GM18508 (cell line): Measurements from ENCODE around the gene C3orf20.
"Not testable (repeated sequence)": the region's sequence is repeated elsewhere in the genome, so short reads cannot be mapped to it uniquely, and the experiment has no call there.

Experiments
- ATAC-seq: cut with Tn5 transposase; IDR thresholded peaks from one replicate; pipeline ENCODE4 v1.9.1; 2021; ENCODE audit warnings: moderate number of reproducible peaks; ENCODE audit not compliant: insufficient read depth, unreplicated experiment

Gene C3orf20

GRCh38 chr3:14804835-14805780 is 130.2 kb downstream of the C3orf20 start:
- ATAC-seq: no peak

GRCh38 chr3:14805961-14806537 is 131.1 kb downstream of the C3orf20 start:
- no peak for ATAC-seq

GRCh38 chr3:14806641-14807263 is 131.8 kb downstream of the C3orf20 start:
- ATAC-seq: no peak

DNA sequence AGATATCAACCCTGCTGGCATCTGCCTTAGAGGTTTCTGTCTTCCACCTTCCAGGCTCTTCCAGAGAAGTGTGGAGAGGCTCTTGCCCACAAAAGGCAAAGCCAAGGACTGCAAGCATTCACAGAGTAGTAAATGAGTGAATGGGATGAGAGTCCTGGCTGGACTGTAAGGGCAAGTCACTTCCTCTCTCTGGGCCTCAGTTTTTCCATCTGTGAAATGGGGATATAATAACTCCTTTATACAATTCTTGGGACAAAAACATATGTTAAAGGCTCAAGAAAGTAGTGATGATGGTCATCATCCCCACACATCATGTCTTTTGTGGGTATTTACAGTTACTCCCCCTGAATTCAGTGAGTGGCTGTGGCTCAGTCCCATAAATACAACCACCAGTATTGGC is 133.1 kb downstream of the C3orf20 start:
- ATAC-seq: no peak

DNA sequence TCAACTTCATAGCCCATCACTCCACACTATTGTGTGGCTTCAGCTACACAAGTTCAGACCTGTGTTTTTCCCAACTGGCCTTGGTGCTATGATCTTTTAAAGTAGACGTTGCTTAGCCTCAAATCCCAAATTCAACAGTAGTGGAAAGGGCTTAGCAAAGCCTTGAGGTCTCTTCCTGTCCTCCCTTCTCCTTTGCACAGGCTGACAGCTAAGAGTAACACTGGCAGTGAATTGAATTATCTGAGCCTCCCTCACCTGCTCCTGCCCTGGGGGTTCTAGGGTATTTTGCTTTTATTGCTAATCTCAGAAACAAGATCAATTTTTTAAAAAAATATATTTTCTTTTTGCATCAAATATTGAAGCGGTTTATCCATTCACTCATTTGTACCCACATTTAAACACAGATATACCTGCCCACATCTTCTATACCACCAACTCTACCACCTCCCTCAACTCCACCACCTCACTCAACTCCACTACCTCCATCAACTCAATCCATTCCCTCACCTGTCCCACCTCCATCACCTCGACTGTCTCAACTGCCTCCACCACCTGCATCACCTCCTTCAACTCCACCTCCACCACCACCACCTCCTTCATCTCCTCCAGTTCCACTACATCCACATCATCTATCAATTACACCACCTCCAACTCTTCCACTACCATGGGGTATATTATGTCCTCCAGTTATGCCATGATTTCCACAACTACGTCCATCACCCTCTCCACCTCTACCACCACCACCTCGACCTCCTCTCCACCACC is 133.7 kb downstream of the C3orf20 start:
- ATAC-seq: no peak

GRCh38 chr3:14809611-14810010 is 134.7 kb downstream of the C3orf20 start:
- ATAC-seq: not testable (repeated sequence)

DNA sequence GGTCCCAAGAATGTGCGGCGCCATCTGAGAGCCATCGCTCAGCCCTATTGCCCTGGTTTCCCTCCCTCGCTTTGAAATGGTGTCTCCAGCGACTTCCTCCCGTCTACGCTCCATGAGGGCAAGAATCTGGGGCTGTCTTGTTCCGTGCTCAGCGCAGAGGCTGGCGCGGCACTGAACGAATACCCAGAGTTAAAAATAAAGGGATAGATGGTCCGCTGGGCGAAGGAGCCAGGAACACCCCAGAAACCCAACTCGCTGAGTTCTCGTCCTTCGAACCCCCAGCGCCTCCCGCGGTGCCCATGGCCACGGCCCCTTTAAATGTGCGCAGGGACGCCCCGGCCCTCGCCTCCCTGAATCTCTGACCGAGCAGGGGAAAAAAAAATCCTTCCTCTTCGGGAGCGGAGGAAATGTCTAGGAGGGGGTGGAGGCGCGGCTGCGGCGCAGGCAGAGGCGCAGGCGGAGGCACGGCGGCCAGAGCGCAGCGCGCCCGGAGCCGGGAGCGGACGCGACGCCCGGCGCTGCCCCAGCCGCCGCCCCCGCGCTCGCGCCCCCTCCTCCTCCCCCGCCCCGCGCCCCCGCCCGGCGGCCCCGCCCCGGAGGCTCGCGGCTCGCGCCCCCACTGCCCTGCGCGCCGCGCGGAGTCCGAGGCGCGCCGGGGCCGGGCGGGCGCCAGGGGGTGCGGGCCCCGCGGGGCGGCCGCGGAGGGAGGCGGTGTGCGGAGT is 135.3 kb downstream of the C3orf20 start:
- ATAC-seq: no peak

- no peak for ATAC-seq
Measured at GRCh38 chr3:14810801-14811661, 136.1 kb downstream of the C3orf20 start.

- ATAC-seq: no peak
Measured at GRCh38 chr3:14811684-14812083, 136.7 kb downstream of the C3orf20 start.

DNA sequence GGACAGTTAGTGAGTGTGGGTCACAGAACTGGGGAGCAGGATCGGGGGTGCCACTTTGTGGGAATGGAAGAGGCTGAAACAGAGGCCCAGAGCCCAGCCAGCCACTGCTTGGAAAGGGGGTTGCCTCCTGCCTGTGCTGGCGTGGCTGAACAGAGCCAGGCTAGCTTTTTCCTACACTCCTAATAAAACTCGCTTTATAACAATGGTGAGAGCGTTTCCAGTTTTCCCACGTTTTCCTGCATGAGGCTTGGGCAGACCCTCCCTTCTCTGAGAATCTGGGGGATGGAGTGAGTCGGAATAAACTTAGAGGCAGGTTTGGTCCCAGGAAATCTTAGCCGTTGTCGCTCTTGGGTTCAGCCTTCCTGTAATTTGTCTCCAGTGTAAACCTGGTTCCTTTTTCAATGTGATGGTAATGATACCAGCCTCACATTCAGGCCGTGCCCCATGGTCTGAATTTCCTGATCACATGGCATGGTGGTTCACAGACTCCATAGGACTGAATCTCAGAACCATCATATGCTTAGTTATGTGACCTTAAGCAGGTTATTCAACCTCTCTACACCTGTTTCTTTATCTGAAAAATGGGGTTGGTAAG is 137.4 kb downstream of the C3orf20 start:
- no peak for ATAC-seq

GRCh38 chr3:14814411-14814871 is 139.5 kb downstream of the C3orf20 start:
- ATAC-seq: no peak

- ATAC-seq: no peak
Measured at GRCh38 chr3:14816359-14816758, 141.4 kb downstream of the C3orf20 start.

- ATAC-seq: no peak
Measured at GRCh38 chr3:14818804-14819500, 144.0 kb downstream of the C3orf20 start, which contains the start of gene FGD5. Gene FGD5, plus strand, starts transcription at chr3:14818962. Its CDS starts 110 bp downstream, at chr3:14819072.

GRCh38 chr3:14819671-14820070 is 144.7 kb downstream of the C3orf20 start:
- no peak for ATAC-seq

DNA sequence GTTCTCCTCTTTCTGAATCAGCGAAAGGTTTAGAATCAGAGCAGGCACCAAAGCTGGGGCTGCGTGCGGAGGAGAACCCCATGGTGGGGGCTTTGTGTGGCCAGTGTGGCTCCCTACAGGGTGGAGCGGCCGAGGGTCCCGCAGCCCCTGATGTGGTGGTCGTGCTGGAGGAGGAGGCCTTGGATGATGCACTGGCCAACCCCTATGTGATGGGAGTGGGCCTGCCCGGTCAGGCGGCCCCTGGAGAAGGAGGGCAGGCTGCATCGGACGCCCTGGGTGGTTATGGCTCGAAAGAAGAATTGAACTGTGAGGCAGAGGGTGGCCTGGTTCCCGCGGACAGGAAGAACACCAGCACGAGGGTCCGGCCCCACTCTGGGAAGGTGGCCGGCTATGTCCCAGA is 145.2 kb downstream of the C3orf20 start:
- no peak for ATAC-seq

- ATAC-seq: no peak
Measured at GRCh38 chr3:14821151-14821550, 146.2 kb downstream of the C3orf20 start.

DNA sequence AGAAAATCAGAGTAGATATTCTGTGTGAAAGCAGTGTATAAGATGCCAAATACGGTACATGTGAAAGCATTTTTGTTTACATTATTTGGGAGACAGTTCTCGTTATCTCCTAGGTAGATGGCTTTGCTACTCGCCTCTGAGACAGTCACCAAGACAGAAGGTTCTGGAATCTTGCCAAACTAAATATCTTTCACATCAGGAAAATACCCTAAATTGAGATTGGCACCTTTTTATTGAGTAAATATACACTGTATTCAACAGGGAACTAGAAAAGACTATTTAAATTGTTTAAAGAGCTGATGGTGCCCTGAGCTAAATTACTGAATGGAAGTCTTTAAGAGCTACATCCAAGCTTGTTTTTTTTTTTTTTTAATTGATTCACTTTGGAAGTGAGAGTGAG is 147.2 kb downstream of the C3orf20 start:
- ATAC-seq: no peak
